H9 (cell line): ENCODE measurements around the gene LSM7. TPM values are rescaled to one million over a fixed set of nuclear protein-coding genes. Genes with fewer than 3 reads are reported as not detected.

Experiments used
- DNase-seq: peaks from one replicate; pipeline ENCODE4 v3.0.0-alpha.2; 2017
- H2AFZ ChIP-seq: one replicate; pipeline ENCODE4 v1.6.1; 2013; ENCODE audit warnings: mild to moderate bottlenecking, low read length, control low read depth, moderate library complexity
- H2AK5ac ChIP-seq: 2 replicates; pipeline ENCODE4 v1.6.1; 2013; ENCODE audit warnings: low read length, control low read depth, mixed read lengths; ENCODE audit not compliant: insufficient read length
- H2BK120ac ChIP-seq: one replicate; pipeline ENCODE4 v1.6.1; 2013; ENCODE audit warnings: low read depth, mild to moderate bottlenecking, low read length, control low read depth, inconsistent platforms; ENCODE audit not compliant: poor library complexity, severe bottlenecking
- H2BK12ac ChIP-seq: 2 replicates; pipeline ENCODE4 v1.6.1; 2013; ENCODE audit warnings: low read length, control low read depth, mixed read lengths, low read depth; ENCODE audit not compliant: insufficient read length
- H2BK15ac ChIP-seq: 2 replicates; pipeline ENCODE4 v1.6.1; 2013; ENCODE audit warnings: low read depth, low read length, control low read depth
- H2BK20ac ChIP-seq: one replicate; pipeline ENCODE4 v1.6.1; 2013; ENCODE audit warnings: low read depth, mild to moderate bottlenecking, low read length, control low read depth, inconsistent platforms; ENCODE audit not compliant: poor library complexity, severe bottlenecking
- H2BK5ac ChIP-seq: 2 replicates; pipeline ENCODE4 v1.6.1; 2013; ENCODE audit warnings: low read length, control low read depth, mixed read lengths; ENCODE audit not compliant: insufficient read length
- H3K14ac ChIP-seq: 2 replicates; pipeline ENCODE4 v1.6.1; 2013; ENCODE audit warnings: low read length, control low read depth; ENCODE audit not compliant: insufficient read depth
- H3K18ac ChIP-seq: 2 replicates; pipeline ENCODE4 v1.6.1; 2013; ENCODE audit warnings: low read depth, mild to moderate bottlenecking, mixed read lengths, low read length, control low read depth; ENCODE audit not compliant: insufficient read length
- H3K23ac ChIP-seq: 2 replicates; pipeline ENCODE4 v1.6.1; 2013; ENCODE audit warnings: low read length, control low read depth, mixed read lengths, low read depth; ENCODE audit not compliant: insufficient read length
- H3K23me2 ChIP-seq: 2 replicates; pipeline ENCODE4 v1.6.1; 2013; ENCODE audit warnings: low read depth, mild to moderate bottlenecking, mixed read lengths, low read length, control low read depth; ENCODE audit not compliant: insufficient read length, poor library complexity, severe bottlenecking
- H3K27ac ChIP-seq: 2 replicates; pipeline ENCODE4 v1.5.1; 2013; ENCODE audit warnings: low read length, control low read depth, mixed read lengths, low read depth; ENCODE audit not compliant: insufficient read length
- H3K27me3 ChIP-seq: 2 replicates; pipeline ENCODE4 v1.6.1; 2013; ENCODE audit warnings: low read length, control low read depth, inconsistent platforms; ENCODE audit not compliant: insufficient read depth
- H3K4ac ChIP-seq: 2 replicates; pipeline ENCODE4 v1.6.1; 2013; ENCODE audit warnings: low read depth, mild to moderate bottlenecking, control low read depth, inconsistent platforms, low read length, moderate library complexity
- H3K4me1 ChIP-seq: 2 replicates; pipeline ENCODE4 v1.6.1; 2013; ENCODE audit warnings: low read length, control low read depth, inconsistent platforms; ENCODE audit not compliant: insufficient read depth
- H3K4me2 ChIP-seq: 2 replicates; pipeline ENCODE4 v1.6.1; 2013; ENCODE audit warnings: low read length, control low read depth, mixed read lengths; ENCODE audit not compliant: insufficient read length, insufficient read depth
- H3K56ac ChIP-seq: 2 replicates; pipeline ENCODE4 v1.6.1; 2013; ENCODE audit warnings: low read depth, mild to moderate bottlenecking, mixed read lengths, low read length, control low read depth; ENCODE audit not compliant: insufficient read length
- H3K79me1 ChIP-seq: 2 replicates; pipeline ENCODE4 v1.6.1; 2013; ENCODE audit warnings: low read depth, mild to moderate bottlenecking, moderate library complexity, low read length, control low read depth, inconsistent platforms; ENCODE audit not compliant: insufficient read depth, poor library complexity, severe bottlenecking
- H3K79me2 ChIP-seq: 2 replicates; pipeline ENCODE4 v1.6.1; 2013; ENCODE audit warnings: low read length, control low read depth, inconsistent platforms; ENCODE audit not compliant: insufficient read depth
- H3K9ac ChIP-seq: 2 replicates; pipeline ENCODE4 v1.6.1; 2013; ENCODE audit warnings: low read length, control low read depth, mixed read lengths; ENCODE audit not compliant: insufficient read length; ENCODE audit errors: extremely low read depth
- H3K9me3 ChIP-seq: one replicate; pipeline ENCODE4 v1.6.1; 2013; ENCODE audit warnings: low read depth, low read length, inconsistent platforms; ENCODE audit not compliant: control insufficient read depth
- H3T11ph ChIP-seq: one replicate; pipeline ENCODE4 v1.6.1; 2013; ENCODE audit warnings: mild to moderate bottlenecking, low read length, control low read depth, inconsistent platforms
- H4K20me1 ChIP-seq: one replicate; pipeline ENCODE4 v1.6.1; 2013; ENCODE audit not compliant: control insufficient read depth, insufficient read length, insufficient read depth
- H4K5ac ChIP-seq: 2 replicates; pipeline ENCODE4 v1.6.1; 2013; ENCODE audit warnings: low read depth, mild to moderate bottlenecking, mixed read lengths, low read length, control low read depth; ENCODE audit not compliant: insufficient read length
- H4K8ac ChIP-seq: replicated peaks from 2 replicates; pipeline ENCODE4 v1.6.1; 2013; ENCODE audit warnings: low read length, control low read depth, mixed read lengths, low read depth; ENCODE audit not compliant: insufficient read length
- H4K91ac ChIP-seq: 2 replicates; pipeline ENCODE4 v1.6.1; 2013; ENCODE audit warnings: low read depth, mild to moderate bottlenecking, moderate library complexity, mixed read lengths, low read length, control low read depth; ENCODE audit not compliant: insufficient read length
- H3K27ac Mint-ChIP-seq, 3 experiments: 2 replicates in 2 of 3; 3 replicates in 1 of 3; pipeline ENCODE4 v1.8.0; 2020 to 2021; ENCODE audit warnings: mixed read lengths in 3 of 3, mild to moderate bottlenecking in 1 of 3, moderate library complexity in 1 of 3
- H3K27me3 Mint-ChIP-seq: 2 replicates; pipeline ENCODE4 v1.8.0; 2021; ENCODE audit warnings: low read depth, mild to moderate bottlenecking, moderate library complexity, mixed read lengths
- H3K36me3 Mint-ChIP-seq, 3 experiments: 2 replicates in 2 of 3; 3 replicates in 1 of 3; pipeline ENCODE4 v1.8.0; 2020 to 2021; ENCODE audit warnings: low read depth in 3 of 3, mixed read lengths in 3 of 3; ENCODE audit not compliant: insufficient read depth in 1 of 3
- H3K4me1 Mint-ChIP-seq, 2 experiments: 2 replicates each; pipeline ENCODE4 v1.8.0; 2020; ENCODE audit warnings: mixed read lengths in 2 of 2
- H3K4me3 Mint-ChIP-seq, 2 experiments: 2 replicates in 1 of 2; 3 replicates in 1 of 2; pipeline ENCODE4 v1.8.0; 2020 to 2021; ENCODE audit warnings: mild to moderate bottlenecking in 2 of 2, mixed read lengths in 2 of 2, moderate library complexity in 1 of 2
- H3K9me3 Mint-ChIP-seq, 2 experiments: 2 replicates in 1 of 2; 3 replicates in 1 of 2; pipeline ENCODE4 v1.8.0; 2020; ENCODE audit warnings: mild to moderate bottlenecking in 2 of 2, mixed read lengths in 2 of 2, moderate library complexity in 1 of 2
- WGBS: extraction: QIAGEN DNeasy Blood & Tissue Kit; methylation state at CpG from one replicate; pipeline ENCODE4 v1.1.7; 2013; ENCODE audit warnings: missing lambda C conversion rate, low lambda C conversion rate, mixed read lengths; ENCODE audit not compliant: insufficient read length; ENCODE audit errors: extremely low coverage; 5-methylcytosine and 5-hydroxymethylcytosine counted together
- total RNA-seq: library from RNA; stranded (reverse); gene quantifications from 2 replicates; pipeline ENCODE4 v1.2.1, GENCODE V29; 2021
- TF ChIP-seq, protein P1 (sequence below): fragments of 200-600 bp; sonication (generic); conservative IDR thresholded peaks from 3 replicates; pipeline ENCODE4 v1.8.0; 2021; ENCODE audit warnings: antibody characterized with exemption, mild to moderate bottlenecking

Gene LSM7
- total RNA-seq, 1 experiment from 2014 or later: 187 TPM

DNA sequence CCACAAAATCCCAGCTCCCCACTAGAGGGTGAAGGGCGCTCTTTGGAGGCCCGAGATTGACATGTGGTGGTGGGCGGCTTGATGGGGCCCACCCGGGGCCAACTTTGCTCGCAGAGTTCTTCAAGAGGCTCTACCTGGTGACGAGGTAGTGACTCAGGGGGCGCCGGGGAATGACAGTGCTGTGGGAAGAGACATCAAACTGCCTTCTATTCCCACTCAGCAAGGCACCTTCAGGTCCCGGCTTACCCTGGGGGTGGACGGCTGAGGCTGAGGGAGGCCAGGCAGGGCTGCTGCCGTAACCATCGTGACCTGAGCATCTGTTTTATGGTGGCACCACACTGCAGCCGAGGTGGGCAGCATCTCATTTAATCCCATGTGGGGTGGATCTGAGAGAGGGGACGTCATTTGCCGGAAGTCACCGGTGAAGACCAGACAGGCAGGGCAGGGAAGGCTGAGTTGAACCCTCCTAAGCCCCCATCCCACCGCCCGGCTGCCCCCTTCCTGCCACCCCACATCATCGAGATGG, 22.0 kb downstream of the LSM7 start:
- no peak overlapping the region for H3K14ac ChIP-seq
- H2BK20ac ChIP-seq: no peak overlapping the region
- H3K27ac ChIP-seq: no peak overlapping the region
- no peak overlapping the region for H3K9ac ChIP-seq
- H3K23ac ChIP-seq: no peak overlapping the region
- no peak overlapping the region for H2AFZ ChIP-seq
- no peak overlapping the region for H2BK120ac ChIP-seq
- no peaks in the 10 kb centered on the region for H3K79me1 ChIP-seq
- no peaks in the 10 kb centered on the region for H4K20me1 ChIP-seq
- DNase-seq: no peak
- H3K79me2 ChIP-seq: no peaks in the 10 kb centered on the region
- peaks cover 0 to 4% (median 2%) of the 10 kb centered on the region in 3 experiments; a peak in 4 of 7 replicates for H3K36me3 Mint-ChIP-seq
- H3K9me3 Mint-ChIP-seq: peaks cover 0 to 4% of the 10 kb centered on the region in 2 experiments; a peak in 1 of 5 replicates
- no peak overlapping the region for H3K4me2 ChIP-seq
- H3K4me3 Mint-ChIP-seq: peak overlapping the region in 1 of 2 experiments; percentile 32; a peak in 1 of 5 replicates
- H3K4ac ChIP-seq: no peak overlapping the region
- H2AK5ac ChIP-seq: no peak overlapping the region
- H3K27ac Mint-ChIP-seq: no peak overlapping the region
- peaks cover 84% of the 10 kb centered on the region for H3K27me3 Mint-ChIP-seq
- no CpG with 5 or more reads among the region's 19 CpGs for WGBS
- no peak overlapping the region for H3K18ac ChIP-seq
- no peak overlapping the region for H3T11ph ChIP-seq
- H4K8ac ChIP-seq: no peak overlapping the region
- no peaks in the 10 kb centered on the region; the same call in 1 of the 2 replicates for H3K27me3 ChIP-seq
- H2BK15ac ChIP-seq: no peak overlapping the region
- no peaks in the 10 kb centered on the region for H3K9me3 ChIP-seq
- no peak overlapping the region for H4K5ac ChIP-seq
- no peaks in the 10 kb centered on the region for H3K4me1 ChIP-seq
- H2BK5ac ChIP-seq: no peak overlapping the region
- TF ChIP-seq, protein P1, sequence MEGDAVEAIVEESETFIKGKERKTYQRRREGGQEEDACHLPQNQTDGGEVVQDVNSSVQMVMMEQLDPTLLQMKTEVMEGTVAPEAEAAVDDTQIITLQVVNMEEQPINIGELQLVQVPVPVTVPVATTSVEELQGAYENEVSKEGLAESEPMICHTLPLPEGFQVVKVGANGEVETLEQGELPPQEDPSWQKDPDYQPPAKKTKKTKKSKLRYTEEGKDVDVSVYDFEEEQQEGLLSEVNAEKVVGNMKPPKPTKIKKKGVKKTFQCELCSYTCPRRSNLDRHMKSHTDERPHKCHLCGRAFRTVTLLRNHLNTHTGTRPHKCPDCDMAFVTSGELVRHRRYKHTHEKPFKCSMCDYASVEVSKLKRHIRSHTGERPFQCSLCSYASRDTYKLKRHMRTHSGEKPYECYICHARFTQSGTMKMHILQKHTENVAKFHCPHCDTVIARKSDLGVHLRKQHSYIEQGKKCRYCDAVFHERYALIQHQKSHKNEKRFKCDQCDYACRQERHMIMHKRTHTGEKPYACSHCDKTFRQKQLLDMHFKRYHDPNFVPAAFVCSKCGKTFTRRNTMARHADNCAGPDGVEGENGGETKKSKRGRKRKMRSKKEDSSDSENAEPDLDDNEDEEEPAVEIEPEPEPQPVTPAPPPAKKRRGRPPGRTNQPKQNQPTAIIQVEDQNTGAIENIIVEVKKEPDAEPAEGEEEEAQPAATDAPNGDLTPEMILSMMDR: no peak; the same call in 2 of the 3 replicates
- H4K91ac ChIP-seq: no peak overlapping the region
- H3K23me2 ChIP-seq: no peaks in the 10 kb centered on the region
- no peak overlapping the region for H2BK12ac ChIP-seq
- peaks cover 5 to 25% of the 10 kb centered on the region in 2 experiments for H3K4me1 Mint-ChIP-seq
- no peak overlapping the region for H3K56ac ChIP-seq
